ENCODE data around the gene PFAS. TPM values are rescaled to one million over a fixed set of nuclear protein-coding genes. Genes with fewer than 3 reads are reported as not detected.

PFAS gene
- total RNA-seq, 1 donor from 2014 or later: 25.3 TPM

GRCh38 chr17:8311131-8311790 is 62.2 kb downstream of the PFAS start:
- DNase-seq: no peak
- Histone ChIP-seq H3K36me3 (peaks cover 11% of the 10 kb centered on the region), H3K9me3 (no peaks in the 10 kb centered on the region), H3K27me3 (ENCODE audit: low read depth) (peaks cover 33% of the 10 kb centered on the region), H3K4me3 (peak overlapping the region; percentile 53), H3K4me1 (peaks cover 14% of the 10 kb centered on the region), H3K27ac (peak overlapping the region; percentile 82)
- ATAC-seq: peak; percentile 22 to 31
- TF ChIP-seq, protein P1, sequence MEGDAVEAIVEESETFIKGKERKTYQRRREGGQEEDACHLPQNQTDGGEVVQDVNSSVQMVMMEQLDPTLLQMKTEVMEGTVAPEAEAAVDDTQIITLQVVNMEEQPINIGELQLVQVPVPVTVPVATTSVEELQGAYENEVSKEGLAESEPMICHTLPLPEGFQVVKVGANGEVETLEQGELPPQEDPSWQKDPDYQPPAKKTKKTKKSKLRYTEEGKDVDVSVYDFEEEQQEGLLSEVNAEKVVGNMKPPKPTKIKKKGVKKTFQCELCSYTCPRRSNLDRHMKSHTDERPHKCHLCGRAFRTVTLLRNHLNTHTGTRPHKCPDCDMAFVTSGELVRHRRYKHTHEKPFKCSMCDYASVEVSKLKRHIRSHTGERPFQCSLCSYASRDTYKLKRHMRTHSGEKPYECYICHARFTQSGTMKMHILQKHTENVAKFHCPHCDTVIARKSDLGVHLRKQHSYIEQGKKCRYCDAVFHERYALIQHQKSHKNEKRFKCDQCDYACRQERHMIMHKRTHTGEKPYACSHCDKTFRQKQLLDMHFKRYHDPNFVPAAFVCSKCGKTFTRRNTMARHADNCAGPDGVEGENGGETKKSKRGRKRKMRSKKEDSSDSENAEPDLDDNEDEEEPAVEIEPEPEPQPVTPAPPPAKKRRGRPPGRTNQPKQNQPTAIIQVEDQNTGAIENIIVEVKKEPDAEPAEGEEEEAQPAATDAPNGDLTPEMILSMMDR (IDR thresholded peaks at IDR 0.05): no peak
- intact Hi-C loops (cut with DNase I): no loop called here

DNA sequence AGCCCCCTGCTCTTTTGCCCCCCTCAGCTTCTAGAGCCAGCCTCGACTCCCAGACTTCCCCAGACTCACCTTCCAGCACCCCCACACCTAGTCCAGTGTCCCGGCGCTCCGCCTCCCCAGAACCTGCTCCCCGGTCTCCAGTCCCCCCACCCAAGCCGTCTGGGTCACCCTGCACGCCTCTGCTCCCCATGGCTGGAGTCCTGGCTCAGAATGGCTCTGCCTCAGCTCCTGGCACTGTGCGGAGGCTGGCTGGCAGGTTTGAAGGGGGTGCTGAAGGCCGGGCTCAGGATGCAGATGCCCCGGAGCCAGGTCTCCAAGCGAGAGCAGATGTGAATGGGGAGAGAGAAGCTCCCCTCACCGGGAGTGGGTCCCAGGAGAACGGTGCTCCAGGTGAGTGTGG is 63.2 kb downstream of the PFAS start:
- TF ChIP-seq, protein P1 (IDR thresholded peaks at IDR 0.05): no peak
- H3K9me3 ChIP-seq: no peaks in the 10 kb centered on the region
- no peak for ATAC-seq
- peaks cover 14% of the 10 kb centered on the region for H3K4me1 ChIP-seq
- H3K27ac ChIP-seq: no peak overlapping the region
- H3K4me3 ChIP-seq: peak overlapping the region; percentile 53
- H3K36me3 ChIP-seq: peaks cover 16% of the 10 kb centered on the region
- intact Hi-C loops (cut with DNase I): no loop called here
- DNase-seq: no peak
- H3K27me3 ChIP-seq (ENCODE audit: low read depth): peaks cover 33% of the 10 kb centered on the region

DNA sequence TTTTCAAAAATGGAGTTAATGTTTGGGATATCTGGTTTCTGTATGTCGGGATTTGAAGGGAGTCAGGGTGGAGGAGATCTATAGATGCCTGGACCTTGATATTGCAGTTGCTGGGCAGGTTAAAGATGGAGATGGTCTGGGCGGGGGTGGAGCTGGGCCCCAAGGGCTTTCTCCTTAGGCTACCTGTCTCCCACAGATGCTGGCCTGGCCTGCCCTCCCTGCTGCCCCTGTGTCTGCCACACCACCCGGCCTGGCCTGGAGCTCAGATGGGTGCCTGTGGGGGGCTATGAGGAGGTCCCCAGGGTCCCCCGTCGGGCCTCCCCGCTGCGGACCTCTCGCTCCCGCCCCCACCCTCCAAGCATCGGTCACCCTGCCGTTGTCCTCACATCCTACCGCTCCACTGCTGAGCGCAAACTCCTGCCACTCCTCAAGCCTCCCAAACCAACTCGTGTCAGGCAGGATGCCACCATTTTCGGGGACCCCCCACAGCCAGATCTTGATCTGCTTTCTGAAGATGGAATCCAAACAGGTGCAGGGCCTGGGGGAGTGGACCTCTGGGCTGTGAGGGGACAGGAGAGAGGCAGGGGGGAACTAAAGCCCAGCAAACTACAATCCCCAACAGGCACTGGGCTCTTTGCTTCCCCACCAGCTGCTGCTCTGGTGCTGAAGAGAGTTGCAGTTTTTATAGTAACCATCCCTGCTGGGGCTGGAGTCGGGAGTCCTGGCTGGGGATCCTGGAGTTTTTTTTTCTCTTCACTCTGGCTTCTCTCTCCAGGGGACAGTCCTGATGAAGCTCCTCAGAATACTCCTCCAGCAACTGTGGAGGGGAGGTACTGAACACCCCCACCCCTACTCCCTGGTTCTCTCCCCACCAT is 63.9 kb downstream of the PFAS start:
- intact Hi-C loops (cut with DNase I): no loop called here
- Histone ChIP-seq H3K36me3 (peaks cover 16% of the 10 kb centered on the region), H3K9me3 (no peaks in the 10 kb centered on the region), H3K27me3 (ENCODE audit: low read depth) (peaks cover 33% of the 10 kb centered on the region), H3K27ac (no peak overlapping the region), H3K4me1 (peaks cover 14% of the 10 kb centered on the region), H3K4me3 (peak overlapping the region; percentile 53)
- DNase-seq (no peak), ATAC-seq (no peak)
- TF ChIP-seq, protein P1 (IDR thresholded peaks at IDR 0.05): no peak

DNA sequence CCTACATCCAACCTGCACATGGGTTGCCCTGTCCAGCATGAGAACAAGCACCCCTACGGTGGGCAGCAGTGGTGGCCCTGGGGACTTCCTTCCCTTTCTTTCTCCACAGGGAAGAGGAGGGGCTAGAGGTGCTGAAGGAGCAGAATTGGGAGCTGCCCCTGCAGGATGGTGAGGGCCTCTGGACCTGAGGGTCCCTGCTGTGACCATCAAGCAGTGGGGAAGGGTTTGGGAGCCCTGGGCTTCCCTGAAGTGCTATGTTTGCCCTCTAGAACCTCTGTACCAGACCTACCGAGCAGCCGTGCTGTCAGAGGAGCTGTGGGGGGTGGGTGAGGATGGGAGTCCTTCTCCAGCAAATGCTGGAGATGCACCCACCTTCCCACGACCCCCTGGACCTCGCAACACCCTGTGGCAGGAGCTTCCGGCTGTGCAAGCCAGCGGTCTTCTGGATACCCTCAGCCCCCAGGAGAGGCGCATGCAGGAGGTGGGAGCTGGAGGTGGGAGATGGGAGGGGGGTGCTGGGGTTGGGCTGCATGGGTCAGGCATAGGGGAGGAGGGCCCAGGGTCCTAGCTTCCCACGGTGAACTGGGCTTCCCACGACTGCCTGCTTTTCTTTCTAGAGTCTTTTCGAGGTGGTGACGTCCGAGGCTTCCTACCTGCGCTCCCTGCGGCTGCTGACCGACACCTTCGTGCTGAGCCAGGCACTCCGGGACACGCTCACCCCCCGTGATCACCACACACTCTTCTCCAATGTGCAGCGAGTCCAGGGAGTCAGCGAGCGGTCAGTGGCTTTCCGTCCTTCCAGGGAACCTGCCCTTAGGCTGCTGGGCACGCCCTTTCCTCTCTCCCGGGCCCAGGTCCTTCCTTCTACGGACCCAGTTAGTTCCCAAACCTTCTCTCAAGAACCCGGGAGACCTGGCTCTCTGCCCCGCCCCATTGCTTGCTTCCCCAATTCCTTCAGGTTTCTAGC is 66.0 kb downstream of the PFAS start:
- TF ChIP-seq, protein P1 (IDR thresholded peaks at IDR 0.05): no peak
- H3K9me3 ChIP-seq: no peaks in the 10 kb centered on the region
- peak; percentile 30 to 40 for ATAC-seq
- H3K27me3 ChIP-seq (ENCODE audit: low read depth): peaks cover 33% of the 10 kb centered on the region
- DNase-seq: no peak
- H3K36me3 ChIP-seq: peaks cover 16% of the 10 kb centered on the region
- intact Hi-C loops (cut with DNase I): no loop called here
- no peak overlapping the region for H3K27ac ChIP-seq
- H3K4me3 ChIP-seq: no peak overlapping the region
- H3K4me1 ChIP-seq: peaks cover 14% of the 10 kb centered on the region

DNA sequence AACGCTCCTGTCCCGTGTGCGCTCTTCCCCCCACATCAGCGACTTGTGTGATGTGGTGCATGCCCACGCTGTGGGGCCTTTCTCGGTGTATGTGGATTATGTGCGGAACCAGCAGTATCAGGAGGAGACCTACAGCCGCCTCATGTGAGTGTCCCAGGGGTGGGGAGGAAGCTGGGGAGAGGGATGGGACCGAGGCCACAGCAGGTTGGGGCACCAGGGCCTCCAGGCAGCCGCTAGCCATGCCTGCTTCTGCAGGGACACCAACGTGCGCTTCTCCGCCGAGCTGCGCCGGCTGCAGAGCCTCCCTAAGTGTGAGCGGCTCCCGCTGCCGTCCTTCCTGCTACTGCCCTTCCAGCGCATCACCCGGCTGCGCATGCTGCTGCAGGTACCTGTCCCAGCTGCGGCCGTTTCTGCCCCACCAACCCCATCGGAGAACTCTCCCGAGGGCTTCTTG is 66.7 kb downstream of the PFAS start:
- no peak overlapping the region for H3K4me3 ChIP-seq
- DNase-seq (no peak), ATAC-seq (no peak)
- no peak overlapping the region for H3K27ac ChIP-seq
- no peaks in the 10 kb centered on the region for H3K9me3 ChIP-seq
- peaks cover 16% of the 10 kb centered on the region for H3K36me3 ChIP-seq
- H3K4me1 ChIP-seq: peaks cover 14% of the 10 kb centered on the region
- intact Hi-C loops (cut with DNase I): no loop called here
- TF ChIP-seq, protein P1 (IDR thresholded peaks at IDR 0.05): no peak
- peaks cover 28% of the 10 kb centered on the region for H3K27me3 ChIP-seq (ENCODE audit: low read depth)
